DMS153 treated with DMSO at 0.1 percent for 48 hours (cell line): Measurements from ENCODE around the gene ALPK1.

Experiments
- DNase-seq: peaks from one replicate; lab custom pipeline; 2025; ENCODE audit not compliant: unreplicated experiment; lab: John Stamatoyannopoulos, UW

ALPK1 gene

DNA sequence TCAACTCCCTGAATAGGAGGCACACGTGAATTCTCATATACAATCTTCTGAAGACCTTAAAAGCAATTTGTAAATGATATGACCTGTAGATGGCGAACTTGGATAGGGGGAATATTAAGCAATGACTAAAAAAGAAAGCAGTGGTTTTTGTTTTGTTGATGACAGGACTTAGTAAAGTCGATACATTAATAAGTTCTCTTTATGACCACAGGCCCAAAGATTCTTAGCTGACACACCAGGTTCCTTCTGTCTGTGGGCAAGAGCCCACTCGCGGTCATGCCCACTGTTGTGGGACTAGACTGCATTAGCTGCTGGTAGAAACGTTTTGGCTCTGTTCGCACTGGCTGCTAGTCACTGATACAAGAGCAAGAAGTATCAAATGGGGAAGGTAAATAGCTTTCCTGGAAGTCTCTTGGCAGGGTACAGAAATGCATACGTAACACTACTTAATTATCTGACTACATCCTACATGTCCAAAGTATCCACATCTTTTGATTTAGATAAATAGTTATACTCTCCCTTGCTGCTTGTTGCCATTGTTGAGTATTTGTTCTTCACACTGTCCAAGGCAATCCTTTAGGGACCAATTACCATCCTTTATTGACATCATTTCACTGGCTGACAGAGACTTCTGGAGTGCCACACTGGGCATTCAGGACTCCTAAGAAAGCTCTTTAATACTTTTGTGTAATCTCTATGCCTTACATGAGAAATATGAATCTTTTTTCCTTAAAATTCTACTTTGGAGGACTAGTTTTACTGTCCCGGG is 31.0 kb downstream of the ALPK1 start:
- DNase-seq, result peak; percentile 71

DNA sequence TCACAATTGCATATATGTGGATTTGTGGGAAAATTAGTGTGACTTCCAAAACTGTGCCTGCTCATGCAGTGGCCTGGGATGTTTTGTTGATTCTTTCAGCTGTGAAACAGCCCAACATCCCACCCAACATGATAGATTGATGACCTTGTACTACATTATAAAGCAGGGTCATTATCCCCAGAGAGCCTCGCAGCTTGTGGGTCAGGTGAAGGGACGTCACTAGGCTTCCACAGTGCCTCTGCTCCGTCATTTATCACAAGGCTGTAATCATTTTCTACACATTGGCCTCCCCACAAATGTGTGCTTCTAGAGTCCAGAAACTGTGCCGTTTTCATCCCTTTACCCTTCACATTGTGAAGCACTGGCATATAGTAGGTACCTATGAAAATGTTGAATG is 31.6 kb downstream of the ALPK1 start:
- no peak for DNase-seq

DNA sequence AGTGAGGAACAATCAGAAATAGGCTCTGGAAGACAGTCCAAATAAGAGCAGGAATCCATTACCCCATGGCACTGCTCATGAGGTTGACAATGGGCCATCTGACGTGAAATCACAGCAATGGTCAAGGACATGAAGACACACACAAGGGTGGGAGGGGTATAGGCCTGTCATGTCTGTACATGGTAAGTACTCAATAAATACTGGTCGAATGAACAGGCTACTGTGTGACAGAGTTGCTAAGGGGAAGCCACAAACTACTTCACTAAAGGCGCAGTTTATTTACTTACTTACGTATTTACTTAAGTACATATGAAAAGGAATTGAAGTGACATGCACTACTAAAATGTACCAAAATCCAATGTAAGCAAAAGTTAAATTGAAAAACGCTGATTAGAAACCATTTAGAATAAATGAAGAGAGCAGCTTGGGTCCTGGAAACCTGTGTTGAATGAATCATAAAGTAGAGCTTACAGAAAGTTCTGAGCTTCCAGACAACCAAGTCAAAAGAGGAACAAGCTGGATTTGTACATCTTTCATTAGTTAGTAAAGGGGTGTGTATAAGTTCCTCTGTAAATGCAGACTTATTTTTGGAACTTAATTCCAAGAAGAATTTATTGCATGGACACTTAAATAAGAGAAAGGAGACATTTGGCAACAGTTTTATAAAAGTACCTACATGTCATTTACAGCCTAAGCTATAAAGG is 32.7 kb downstream of the ALPK1 start:
- DNase-seq, result no peak

DNA sequence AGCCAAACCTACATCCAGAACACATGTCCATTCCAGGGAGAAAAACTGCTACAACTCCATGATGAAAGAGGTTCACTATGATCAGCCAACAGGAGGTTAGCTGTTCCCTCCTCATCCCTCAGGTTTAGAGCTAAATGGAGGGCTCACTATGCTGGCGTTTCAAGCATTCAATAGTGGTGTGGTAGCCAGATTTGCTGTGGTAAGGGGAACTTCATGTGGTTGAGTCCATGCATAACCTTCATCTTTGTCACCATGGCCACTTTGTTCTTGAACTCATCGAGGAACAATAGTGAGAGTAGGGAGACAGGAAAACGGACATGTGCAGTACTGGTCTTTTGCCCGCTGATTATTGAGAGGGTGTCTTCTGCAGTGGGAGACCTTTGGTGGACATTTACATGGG is 33.8 kb downstream of the ALPK1 start:
- DNase-seq, result no peak

DNA sequence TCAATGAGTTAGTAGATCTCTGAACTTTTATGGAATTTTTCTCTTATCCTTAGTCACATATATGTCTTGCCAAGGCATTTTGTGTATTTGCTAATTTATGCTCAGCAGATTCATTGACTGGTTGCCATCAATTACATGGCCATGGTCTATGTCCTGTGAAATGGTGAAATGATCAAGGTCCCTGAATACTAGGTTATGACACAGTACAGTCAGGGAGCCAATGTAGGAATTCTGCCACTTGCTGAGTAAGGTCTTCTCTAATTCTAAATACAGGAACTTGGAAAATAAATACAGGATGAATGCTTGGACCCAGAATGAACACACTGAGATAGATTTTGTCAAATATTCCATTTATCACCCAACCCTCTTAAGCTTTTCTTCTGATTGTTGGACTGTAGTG is 35.2 kb downstream of the ALPK1 start:
- no peak for DNase-seq

DNA sequence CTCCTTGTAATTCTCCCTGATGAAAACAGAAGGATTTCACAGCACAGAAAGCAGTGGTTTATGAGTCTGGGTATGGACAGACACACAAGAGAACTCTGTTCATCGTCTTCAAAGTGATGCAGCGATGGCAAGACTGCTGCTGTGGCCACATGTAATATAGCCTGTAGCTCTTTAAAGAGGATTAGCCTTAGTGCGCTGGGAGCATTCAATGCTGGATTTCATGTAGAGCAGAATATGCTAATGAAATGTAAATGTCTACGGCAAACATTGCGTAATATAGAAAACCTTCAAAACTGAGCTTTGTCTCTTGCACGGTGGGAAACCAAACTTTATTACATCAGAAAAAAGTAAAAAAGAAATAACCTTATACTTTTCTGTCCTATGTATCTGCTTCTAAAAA is 42.9 kb downstream of the ALPK1 start:
- DNase-seq, result no peak

DNA sequence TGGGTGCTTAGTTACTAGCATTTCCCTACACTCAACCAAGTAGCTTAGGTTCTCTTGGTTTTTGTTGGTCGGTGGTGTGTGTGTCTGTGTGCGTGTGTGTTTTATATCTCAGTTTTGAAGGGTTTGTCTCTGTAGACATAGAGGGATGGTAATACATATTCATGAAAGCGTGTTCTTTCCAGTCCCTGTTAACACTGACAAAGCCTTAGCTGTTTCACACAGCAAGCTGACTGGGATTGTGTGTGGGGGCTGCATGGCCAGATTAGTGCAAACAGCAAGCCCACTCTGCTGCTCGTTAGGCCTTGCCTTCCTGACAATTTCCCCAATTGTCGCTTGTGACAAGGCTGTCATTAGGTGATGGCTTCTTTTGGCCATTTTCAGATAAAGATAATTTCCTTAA is 43.9 kb downstream of the ALPK1 start:
- no peak for DNase-seq

DNA sequence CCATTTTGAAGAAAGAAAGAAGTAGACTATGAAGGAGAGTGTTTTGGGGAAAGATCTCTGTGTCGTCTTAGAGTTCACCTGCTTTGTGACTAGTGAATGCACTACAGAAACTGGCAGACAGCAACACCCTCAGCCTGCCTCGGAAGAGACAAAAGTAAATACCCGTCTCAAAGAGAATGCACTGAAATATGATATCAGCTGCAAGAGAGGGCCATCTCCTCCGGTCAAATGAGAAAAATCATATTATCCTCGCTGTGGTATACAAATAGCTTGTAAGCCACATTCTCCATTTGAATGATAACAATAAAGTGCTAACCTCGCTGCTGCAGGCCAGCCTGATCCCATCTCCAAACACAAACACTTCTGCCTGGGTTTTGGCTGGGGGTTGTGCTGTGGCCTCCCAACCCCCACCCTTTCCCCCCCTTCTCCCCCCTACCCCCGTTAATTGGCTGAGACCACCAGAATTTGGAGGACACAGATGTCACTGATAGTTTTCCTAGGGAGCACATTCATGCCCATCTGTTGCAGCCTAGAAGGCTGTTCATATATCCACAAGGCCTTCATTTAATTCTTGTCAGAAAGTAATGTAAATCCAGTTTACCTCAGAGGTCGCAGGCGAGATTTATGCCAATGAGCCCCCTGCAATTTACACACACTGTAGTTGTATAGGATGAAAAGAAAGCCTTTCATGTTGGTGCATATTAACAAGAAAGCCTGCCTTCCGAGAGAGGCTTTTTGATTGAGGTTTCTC is 46.3 kb downstream of the ALPK1 start:
- DNase-seq, result no peak

DNA sequence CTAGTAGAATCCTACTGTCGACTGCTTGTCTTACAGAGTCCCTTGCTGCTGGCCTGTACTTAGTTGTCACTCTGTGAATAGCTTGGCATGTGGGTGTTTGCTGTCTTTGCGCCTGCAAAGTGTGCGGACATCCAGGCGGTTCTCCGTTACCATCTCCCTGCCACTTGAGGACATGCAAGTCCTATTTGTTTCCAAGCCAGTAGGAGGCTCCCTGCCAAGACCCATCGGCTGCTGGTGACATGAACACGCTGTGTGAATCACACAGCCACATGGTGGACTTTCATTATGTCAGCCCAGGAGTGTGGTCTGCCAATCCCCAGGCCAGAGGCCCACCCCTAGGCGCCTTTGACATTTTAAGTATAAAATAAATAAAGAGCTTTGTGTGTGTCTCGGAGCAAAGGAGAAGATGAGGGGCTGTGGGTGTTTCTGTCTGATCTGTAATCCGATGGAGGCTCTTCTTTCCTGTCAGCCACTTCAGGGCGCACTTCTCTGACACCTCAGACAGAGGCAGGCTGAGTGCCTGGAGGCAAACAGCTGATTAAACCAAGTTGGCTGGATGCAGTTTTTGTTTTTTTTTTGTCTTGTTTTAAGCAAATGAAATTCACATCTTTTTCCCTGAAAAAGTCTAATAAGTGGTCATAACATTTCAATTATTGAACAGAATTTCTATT is 51.5 kb downstream of the ALPK1 start:
- peak; percentile 78 for DNase-seq

DNA sequence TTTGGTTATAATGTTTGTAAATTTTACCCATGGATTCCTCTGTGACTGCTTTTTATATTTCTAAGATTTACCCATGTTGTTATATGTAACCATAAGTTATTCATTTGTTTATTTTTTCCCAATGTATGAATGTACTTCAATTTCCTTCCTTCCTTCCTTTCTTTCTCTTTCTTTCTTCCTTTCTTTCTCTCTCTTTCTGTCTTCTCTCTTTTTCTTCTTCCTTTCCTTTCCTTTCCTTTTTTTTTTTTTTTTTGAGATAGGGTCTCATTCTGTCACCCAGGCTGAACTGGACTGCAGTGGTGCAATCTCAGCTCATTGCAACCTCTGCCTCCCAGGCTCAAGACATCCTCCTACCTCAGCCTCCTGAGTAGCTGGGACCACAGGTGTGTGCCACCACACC is 55.6 kb downstream of the ALPK1 start:
- no peak for DNase-seq

DNA sequence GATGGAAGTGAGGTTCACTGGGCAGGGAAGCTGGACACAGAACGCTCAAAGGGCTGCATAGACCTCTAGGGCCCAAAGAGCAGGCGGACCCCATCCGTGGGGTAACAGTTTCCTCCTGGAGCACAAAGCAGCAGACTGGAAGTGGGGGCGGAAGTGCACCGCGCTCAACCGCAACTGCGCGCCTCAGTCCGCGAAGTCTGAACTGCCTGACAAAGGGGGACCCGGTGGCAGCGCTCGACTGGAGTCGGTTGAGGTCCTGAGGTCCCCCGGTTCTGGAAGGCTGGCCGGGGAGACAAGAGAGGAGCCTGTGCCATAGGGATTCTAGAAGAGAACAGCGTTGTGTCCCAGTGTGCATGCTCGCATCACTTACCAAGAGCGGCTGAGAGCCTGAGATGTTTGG is 58.5 kb downstream of the ALPK1 start:
- no peak for DNase-seq

DNA sequence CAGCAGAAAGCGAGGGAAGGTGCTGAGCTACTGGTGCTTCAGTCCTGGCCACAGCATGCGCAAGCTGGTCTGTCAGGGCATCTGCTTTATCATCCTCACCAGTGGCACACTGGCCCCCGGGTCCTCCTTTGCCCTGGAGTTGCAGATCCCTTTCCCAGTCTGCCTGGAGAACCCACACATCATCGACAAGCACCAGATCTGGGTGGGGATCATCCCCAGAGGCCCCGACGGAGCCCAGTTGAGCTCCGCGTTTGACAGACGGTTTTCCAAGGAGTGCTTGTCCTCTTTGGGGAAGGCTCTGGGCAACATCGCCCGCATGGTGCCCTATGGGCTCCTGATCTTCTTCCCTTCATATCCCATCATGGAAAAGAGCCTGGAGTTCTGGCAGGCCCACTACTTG is 60.3 kb downstream of the ALPK1 start:
- DNase-seq, result no peak

DNA sequence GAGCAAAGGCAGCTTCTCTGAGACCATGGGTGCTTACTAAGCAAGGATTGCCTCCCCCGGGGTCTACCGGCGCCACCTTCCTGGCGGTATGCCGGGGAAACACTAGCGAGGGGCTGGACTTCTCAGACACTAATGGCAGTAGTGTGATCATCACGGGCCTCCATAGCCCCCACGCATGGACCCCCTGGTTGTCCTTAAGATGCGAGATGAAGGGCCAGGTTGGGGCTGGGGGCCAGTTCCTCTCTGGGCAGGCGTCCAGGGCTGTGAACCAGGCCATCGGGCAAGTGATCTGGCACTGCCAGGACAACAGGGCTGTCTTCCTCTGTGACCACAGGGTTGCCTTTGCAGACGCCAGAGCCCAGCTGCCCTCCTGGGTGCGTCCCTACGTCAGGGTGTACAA is 60.7 kb downstream of the ALPK1 start:
- DNase-seq, result no peak

DNA sequence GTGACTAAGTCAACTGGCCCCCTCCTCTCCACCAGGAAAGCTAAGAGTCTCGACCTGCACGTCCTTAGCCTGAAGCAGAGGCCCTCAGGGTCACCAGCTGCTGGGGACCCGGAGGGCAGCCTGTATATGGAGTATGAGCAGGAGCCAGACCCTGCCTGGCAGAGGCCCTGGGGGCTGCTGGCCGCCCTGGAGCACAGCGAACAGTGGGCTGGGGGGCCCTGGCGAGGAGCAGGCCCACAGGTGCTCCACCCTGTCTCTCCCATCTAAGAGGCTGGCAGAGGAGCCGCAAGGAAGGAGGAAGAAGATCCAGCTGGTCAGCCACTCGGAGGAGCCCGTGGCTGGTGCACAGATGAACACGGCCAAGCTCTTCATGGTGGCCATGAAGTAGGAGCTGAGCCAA is 61.2 kb downstream of the ALPK1 start:
- no peak for DNase-seq

DNA sequence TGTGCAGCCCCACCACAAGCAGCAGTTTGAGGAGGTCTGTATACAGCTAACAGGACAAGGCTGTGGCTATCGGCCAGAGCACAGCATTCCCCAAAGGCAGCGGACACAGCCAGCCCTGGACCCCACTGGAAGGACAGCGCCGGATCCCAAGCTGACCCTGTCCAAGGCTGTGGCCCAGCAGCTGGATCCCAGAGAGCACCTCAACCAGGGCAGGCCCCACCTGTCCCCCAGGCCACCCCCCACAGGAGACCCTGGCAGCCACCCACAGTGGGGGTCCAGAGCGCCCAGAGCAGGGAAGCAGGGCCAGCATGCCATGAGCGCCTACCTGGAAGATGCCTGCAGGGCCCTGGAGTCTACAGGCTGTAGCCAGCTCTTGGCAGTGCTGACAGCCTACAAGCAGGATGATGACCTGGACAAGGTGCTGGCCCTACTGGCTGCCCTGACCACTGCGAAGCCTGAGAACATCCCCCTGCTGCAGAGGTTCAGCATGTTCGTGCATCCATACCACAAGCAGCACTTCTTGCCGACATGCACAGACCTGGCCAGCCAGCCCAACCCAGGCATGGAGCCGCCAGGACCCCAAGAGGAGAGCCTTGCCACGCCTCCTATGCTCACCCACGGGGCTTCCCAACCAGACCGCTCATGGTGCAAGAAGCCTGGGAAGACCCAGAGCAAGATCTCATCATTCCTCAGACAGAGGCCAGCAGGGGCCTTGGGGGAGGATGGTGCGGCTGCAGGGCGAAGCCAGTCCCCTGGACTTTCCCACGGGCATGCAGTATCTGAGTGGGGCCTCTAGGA is 62.0 kb downstream of the ALPK1 start:
- DNase-seq, result no peak

DNA sequence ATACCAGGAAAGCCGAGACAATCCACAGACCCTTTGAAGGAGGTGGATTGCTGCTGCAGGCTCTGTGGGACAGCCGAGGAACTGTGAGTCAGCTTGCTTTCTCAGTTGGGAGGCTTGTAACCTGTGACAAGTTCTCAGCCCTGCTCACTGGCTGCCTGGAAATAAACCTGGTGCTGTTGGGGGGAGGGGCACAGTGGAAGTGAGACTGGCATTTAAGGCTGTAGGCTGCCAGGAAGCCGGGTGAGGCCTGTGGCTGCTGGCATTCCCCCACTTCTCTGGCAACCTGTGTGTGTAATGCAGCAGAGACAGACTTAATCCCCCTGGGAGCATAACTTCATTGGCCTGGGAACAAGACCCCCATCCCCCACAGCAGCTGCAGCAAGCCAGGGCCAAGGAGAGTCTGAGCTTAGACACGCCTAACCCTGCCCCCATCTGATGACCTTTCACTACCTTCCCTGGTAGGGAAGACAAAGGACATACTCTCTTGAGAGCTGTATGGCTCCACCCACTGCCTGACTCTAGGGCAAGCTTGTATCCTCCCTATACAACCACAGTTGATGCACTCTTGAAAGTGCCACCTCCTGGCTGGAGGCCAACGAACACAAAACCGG is 64.1 kb downstream of the ALPK1 start:
- no peak for DNase-seq

DNA sequence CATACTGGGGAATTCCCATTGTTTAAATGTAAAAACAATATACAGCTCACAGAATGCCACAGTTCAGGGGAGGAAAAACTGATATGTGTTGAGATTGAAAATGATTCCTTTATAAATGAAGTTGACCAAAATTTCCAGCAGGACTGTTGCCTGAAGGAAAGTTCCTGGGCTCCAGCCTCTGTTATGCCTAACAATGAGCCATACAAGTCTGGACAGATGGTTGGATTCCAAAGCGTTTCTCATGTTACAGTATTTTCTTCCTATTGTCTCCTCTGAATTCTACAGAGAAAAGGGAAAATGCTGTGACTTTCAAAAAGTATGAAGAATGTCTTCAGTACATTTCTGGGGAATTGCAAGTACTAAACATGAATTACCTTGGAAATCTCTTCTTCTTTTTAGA is 73.3 kb downstream of the ALPK1 start:
- DNase-seq, result no peak

DNA sequence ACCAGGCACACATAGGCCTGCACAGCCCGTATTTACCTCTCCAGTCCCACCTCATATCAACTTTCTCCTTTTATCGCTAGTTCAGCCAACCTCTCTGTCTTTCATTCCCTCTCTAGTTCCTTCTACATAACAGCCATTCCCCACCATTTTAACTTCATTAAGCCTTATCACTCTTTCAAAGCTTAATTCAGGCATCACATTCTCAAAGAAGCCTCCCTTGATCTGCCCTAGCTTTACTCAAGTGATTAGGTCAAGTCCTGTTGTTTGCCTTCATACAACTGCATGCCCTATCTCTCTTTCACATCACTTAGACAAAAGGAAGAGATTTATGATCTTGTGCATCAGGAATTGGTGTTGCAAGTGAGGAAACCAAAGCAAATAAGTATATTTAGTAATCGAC is 74.2 kb downstream of the ALPK1 start:
- no peak for DNase-seq

DNA sequence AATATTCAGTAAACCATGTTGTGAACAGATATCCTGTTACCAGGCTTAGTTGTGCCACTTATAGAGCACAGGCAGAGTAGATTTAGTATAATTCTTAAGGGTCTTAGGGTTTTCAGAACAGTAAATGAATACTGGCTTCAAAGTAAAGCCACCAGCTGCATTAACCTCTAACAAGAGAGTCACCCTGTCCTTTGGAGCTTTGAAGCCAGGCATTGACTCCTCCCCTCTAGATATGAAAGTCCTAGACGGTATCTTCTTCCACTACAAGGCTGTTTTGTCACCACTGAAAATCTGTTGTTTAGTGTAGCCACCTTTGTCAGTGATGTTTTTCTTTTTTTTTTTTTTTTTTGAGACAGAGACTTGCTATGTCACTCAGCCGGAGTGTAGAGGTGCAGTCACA is 77.7 kb downstream of the ALPK1 start:
- no peak for DNase-seq

DNA sequence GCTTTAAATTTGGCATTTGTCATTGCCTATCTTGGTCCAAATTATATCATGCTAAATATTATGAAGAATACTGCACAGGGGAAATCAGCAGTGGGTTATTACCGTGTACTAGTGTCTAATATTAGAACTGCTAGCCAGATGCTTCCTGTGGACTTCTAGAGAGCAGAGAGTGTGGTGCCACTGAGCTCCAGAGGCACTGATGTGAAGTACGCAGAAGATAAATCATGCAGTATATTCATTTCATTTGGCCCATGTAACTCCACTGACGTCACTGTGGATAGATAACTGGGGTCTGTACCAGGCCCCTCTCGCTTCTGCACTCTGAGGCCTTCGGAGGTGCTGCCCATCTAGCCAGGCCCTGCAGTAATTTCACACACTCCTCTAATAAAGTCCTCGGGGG is 80.0 kb downstream of the ALPK1 start:
- DNase-seq, result no peak
